MM.1S (cell line): ENCODE measurements around the gene SLC35D1.

Source experiments
- EZH2 ChIP-seq: fragments of 300-600 bp; sonication (generic); optimal IDR thresholded peaks from 2 replicates; pipeline ENCODE3; 2017; ENCODE audit warnings: low read depth, mild to moderate bottlenecking, antibody characterized with exemption, low read length, mixed read lengths
- EZH2phosphoT487 ChIP-seq: fragments of 300-600 bp; sonication (generic); IDR thresholded peaks from 2 replicates; pipeline ENCODE4 v1.6.1; 2018; ENCODE audit warnings: antibody characterized with exemption, low read length
- TF ChIP-seq, protein P1 (sequence below): fragments of 300-600 bp; sonication (generic); IDR thresholded peaks from 2 replicates; pipeline ENCODE4 v1.5.1; 2016; ENCODE audit warnings: antibody characterized with exemption, low read length, mixed read lengths

DNA sequence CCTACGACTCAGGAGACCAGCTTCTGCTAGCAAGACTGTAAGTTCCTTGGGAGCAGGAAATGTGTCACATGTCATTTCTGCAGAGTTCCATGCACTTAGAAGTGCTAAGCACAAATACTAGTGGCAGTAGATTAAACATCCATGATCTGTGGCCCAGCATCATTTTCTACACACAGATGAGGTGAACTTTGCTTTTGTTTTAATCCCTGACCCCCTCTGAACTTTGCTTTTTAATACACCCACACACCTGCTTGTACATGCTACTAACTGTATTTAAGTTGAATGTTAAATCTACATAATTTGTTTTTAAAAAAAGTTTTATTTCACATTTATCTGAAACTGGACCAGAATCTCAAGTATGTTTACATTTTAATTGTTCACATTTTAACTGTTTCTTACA is 24.5 kb downstream of the SLC35D1 start:
- no peak for TF ChIP-seq EZH2
- TF ChIP-seq, protein P1, sequence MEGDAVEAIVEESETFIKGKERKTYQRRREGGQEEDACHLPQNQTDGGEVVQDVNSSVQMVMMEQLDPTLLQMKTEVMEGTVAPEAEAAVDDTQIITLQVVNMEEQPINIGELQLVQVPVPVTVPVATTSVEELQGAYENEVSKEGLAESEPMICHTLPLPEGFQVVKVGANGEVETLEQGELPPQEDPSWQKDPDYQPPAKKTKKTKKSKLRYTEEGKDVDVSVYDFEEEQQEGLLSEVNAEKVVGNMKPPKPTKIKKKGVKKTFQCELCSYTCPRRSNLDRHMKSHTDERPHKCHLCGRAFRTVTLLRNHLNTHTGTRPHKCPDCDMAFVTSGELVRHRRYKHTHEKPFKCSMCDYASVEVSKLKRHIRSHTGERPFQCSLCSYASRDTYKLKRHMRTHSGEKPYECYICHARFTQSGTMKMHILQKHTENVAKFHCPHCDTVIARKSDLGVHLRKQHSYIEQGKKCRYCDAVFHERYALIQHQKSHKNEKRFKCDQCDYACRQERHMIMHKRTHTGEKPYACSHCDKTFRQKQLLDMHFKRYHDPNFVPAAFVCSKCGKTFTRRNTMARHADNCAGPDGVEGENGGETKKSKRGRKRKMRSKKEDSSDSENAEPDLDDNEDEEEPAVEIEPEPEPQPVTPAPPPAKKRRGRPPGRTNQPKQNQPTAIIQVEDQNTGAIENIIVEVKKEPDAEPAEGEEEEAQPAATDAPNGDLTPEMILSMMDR = no peak
- TF ChIP-seq EZH2phosphoT487 = no peak
